ENCODE measurements around the gene SMCO2. TPM values are rescaled to one million over a fixed set of nuclear protein-coding genes. Genes with fewer than 3 reads are reported as not detected.

SMCO2 gene
- total RNA-seq, 1 donor from 2014 or later = 0.47 TPM

- no peak overlapping the region for H3K27ac ChIP-seq
- H3K9me3 ChIP-seq = no peaks in the 10 kb centered on the region
- no peaks in the 10 kb centered on the region for H3K36me3 ChIP-seq
- peaks cover 46% of the 10 kb centered on the region for H3K4me1 ChIP-seq
- no peak overlapping the region for H3K4me3 ChIP-seq
- H3K27me3 ChIP-seq (ENCODE audit: low read depth) = no peaks in the 10 kb centered on the region
- intact Hi-C loops (cut with DNase I) = no loop called here
- no peak for TF ChIP-seq CTCF (IDR thresholded peaks at IDR 0.05)
- ATAC-seq = no peak
- no peak for DNase-seq
Measured at GRCh38 chr12:27547592-27547991, 101.1 kb downstream of the SMCO2 start.

- Histone ChIP-seq H3K27me3 (ENCODE audit: low read depth) (no peaks in the 10 kb centered on the region), H3K27ac (peak overlapping the region; percentile 65), H3K9me3 (no peaks in the 10 kb centered on the region), H3K4me1 (peaks cover 55% of the 10 kb centered on the region), H3K36me3 (no peaks in the 10 kb centered on the region), H3K4me3 (no peak overlapping the region)
- DNase-seq (no peak), ATAC-seq (no peak)
- intact Hi-C loops (cut with DNase I) = no loop called here
- TF ChIP-seq CTCF (IDR thresholded peaks at IDR 0.05) = no peak
Measured at GRCh38 chr12:27548301-27549199, 102.0 kb downstream of the SMCO2 start.

GRCh38 chr12:27549236-27549800 is 102.8 kb downstream of the SMCO2 start:
- Histone ChIP-seq H3K4me1 (peaks cover 61% of the 10 kb centered on the region), H3K4me3 (peak overlapping the region; percentile 9)

GRCh38 chr12:27549801-27550652 is 103.5 kb downstream of the SMCO2 start:
- peak overlapping the region; percentile 65 for H3K27ac ChIP-seq
- H3K4me1 ChIP-seq = peaks cover 68% of the 10 kb centered on the region
- H3K27me3 ChIP-seq (ENCODE audit: low read depth) = no peaks in the 10 kb centered on the region
- peak overlapping the region; percentile 9 for H3K4me3 ChIP-seq
- H3K36me3 ChIP-seq = no peaks in the 10 kb centered on the region
- intact Hi-C loops (cut with DNase I) = no loop called here
- ATAC-seq (peak; percentile 93 to 95), DNase-seq (peak; percentile 78)
- H3K9me3 ChIP-seq = no peaks in the 10 kb centered on the region
- TF ChIP-seq CTCF (IDR thresholded peaks at IDR 0.05) = no peak

More at GRCh38 chr12:27549236-27549800, 102.8 kb downstream of the SMCO2 start:
- no peak for DNase-seq
- Histone ChIP-seq H3K27ac (peak overlapping the region; percentile 65), H3K9me3 (no peaks in the 10 kb centered on the region), H3K36me3 (no peaks in the 10 kb centered on the region), H3K27me3 (ENCODE audit: low read depth) (no peaks in the 10 kb centered on the region)
- intact Hi-C loops (cut with DNase I) = no loop called here
- no peak for TF ChIP-seq CTCF (IDR thresholded peaks at IDR 0.05)
- peak; percentile 45 to 64 for ATAC-seq

GRCh38 chr12:27550653-27550975 is 104.1 kb downstream of the SMCO2 start:
- no peak for TF ChIP-seq CTCF (IDR thresholded peaks at IDR 0.05)
- H3K27me3 ChIP-seq (ENCODE audit: low read depth) = no peaks in the 10 kb centered on the region
- peak overlapping the region; percentile 65 for H3K27ac ChIP-seq
- no peaks in the 10 kb centered on the region for H3K9me3 ChIP-seq
- no peak for ATAC-seq
- H3K4me3 ChIP-seq = no peak overlapping the region
- DNase-seq = no peak
- intact Hi-C loops (cut with DNase I) = no loop called here
- H3K36me3 ChIP-seq = no peaks in the 10 kb centered on the region
- peaks cover 74% of the 10 kb centered on the region for H3K4me1 ChIP-seq

Measured in lower lobe of right lung (tissue), 2 donors.